Spleen (tissue), 7 donors: ENCODE measurements around the gene SEMA7A.

Experiments used
- POLR2AphosphoS5 ChIP-seq, 3 donors: sonication (generic); formaldehyde crosslinking; IDR thresholded peaks; one replicate each; pipeline ENCODE4 v1.5.1; 2017; ENCODE audit warnings: antibody characterized with exemption in 3 of 3
- TF ChIP-seq, protein P1 (sequence below), 11 experiments: fragments of 200-600 bp in 7 of 11; fragments of 450-650 bp in 4 of 11; sonication (generic) in 4 of 11; IDR thresholded peaks in 8 of 11; conservative IDR thresholded peaks in 3 of 11; 1 replicate in 7 of 11; 2 replicates in 4 of 11; pipeline versions ENCODE4 v1.4.0 to v1.8.0; 2016 to 2021; ENCODE audit warnings: antibody characterized with exemption in 11 of 11, inconsistent platforms in 4 of 11, mild to moderate bottlenecking in 1 of 11
- donor health status: DM: no; HTN: no; CAD: no; lungs with moderate emphysema.
- donor health status: DM: no; HTN: no; CAD: no.
- donor health status: DM: no; HTN: no; CAD: no.

DNA sequence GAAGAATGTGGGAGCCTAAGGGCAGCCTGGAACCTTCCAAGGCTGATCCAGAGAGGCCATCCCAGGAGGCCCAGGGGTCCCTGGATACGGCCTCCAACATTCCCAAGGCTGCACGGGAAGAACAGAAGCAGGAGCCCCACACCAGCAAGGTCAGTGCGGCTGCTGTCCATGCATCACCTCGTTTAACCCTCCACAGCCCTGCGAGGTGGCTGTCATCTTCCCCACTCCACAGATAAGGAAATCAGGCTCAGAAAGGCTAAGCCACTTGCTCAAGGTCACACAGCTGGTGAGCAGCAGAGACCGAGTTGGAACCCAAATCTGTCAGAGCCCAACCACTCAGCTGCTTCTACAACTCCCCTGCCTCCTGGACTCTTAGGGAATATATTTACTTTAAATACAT, 21.6 kb downstream of the SEMA7A start:
- TF ChIP-seq, protein P1, sequence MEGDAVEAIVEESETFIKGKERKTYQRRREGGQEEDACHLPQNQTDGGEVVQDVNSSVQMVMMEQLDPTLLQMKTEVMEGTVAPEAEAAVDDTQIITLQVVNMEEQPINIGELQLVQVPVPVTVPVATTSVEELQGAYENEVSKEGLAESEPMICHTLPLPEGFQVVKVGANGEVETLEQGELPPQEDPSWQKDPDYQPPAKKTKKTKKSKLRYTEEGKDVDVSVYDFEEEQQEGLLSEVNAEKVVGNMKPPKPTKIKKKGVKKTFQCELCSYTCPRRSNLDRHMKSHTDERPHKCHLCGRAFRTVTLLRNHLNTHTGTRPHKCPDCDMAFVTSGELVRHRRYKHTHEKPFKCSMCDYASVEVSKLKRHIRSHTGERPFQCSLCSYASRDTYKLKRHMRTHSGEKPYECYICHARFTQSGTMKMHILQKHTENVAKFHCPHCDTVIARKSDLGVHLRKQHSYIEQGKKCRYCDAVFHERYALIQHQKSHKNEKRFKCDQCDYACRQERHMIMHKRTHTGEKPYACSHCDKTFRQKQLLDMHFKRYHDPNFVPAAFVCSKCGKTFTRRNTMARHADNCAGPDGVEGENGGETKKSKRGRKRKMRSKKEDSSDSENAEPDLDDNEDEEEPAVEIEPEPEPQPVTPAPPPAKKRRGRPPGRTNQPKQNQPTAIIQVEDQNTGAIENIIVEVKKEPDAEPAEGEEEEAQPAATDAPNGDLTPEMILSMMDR (IDR thresholded peaks at IDR 0.05 in 8 of 11, conservative IDR thresholded peaks at IDR 0.05 in 3 of 11) = no peak
- peak in 2 of 3 donors; percentile 38 to 65 for TF ChIP-seq POLR2AphosphoS5 (IDR thresholded peaks at IDR 0.05)
